ENCODE data around the gene KIF13A.

GRCh38 chr6:17845598-17845997 is 141.8 kb downstream of the KIF13A start:
- TF ChIP-seq POLR2A (IDR thresholded peaks at IDR 0.05) (no peak), CTCF (IDR thresholded peaks at IDR 0.05) (no peak), POLR2AphosphoS5 (IDR thresholded peaks at IDR 0.05) (no peak)

Data from breast epithelium (tissue), 3 donors.